HAP-1 (cell line): ENCODE results near the gene ATP9B.
A peak's percentile ranks its signal among the peaks of the same experiment; 100 is the strongest.

Experiments
- DNase-seq, 2 experiments: peaks; one replicate each; pipeline ENCODE4 v3.0.0-alpha.2; 2016 to 2020; ENCODE audit warnings: low spot score in 2 of 2
- H3K27me3 ChIP-seq: fragments of 250-450 bp; sonication (Bioruptor Pico); 2 replicates; pipeline ENCODE4 v1.5.1; 2020; ENCODE audit warnings: low read depth, mild to moderate bottlenecking, moderate library complexity
- H3K36me3 ChIP-seq: fragments of 250-450 bp; sonication (Bioruptor Pico); replicated peaks from 2 replicates; pipeline ENCODE4 v1.5.1; 2020; ENCODE audit warnings: mild to moderate bottlenecking
- H3K4me1 ChIP-seq: fragments of 250-450 bp; sonication (Bioruptor Pico); 2 replicates; pipeline ENCODE4 v1.5.1; 2020; ENCODE audit warnings: mild to moderate bottlenecking
- H3K4me3 ChIP-seq: fragments of 250-450 bp; sonication (Bioruptor Pico); 2 replicates; pipeline ENCODE4 v1.5.1; 2020; ENCODE audit warnings: mild to moderate bottlenecking, moderate library complexity
- H3K9me3 ChIP-seq: fragments of 250-450 bp; sonication (Bioruptor Pico); 2 replicates; pipeline ENCODE4 v1.5.1; 2020; ENCODE audit warnings: mild to moderate bottlenecking, moderate library complexity
- in situ Hi-C: fragments of 300-500 bp; cut with MboI; formaldehyde crosslinking; loops from 3 replicates; pipeline ENCODE4 v1.14.3; 2020; ENCODE audit warnings: low sequenced_read_pairs, inconsistent platforms, mixed read lengths

The ATP9B gene

GRCh38 chr18:79411614-79412526 lies 342.7 kb downstream of the ATP9B start:
- DNase-seq, result no peak
- in situ Hi-C loops, result no loop called here
- Histone ChIP-seq H3K27me3 (no peaks in the 10 kb centered on the region), H3K9me3 (no peaks in the 10 kb centered on the region), H3K4me1 (no peaks in the 10 kb centered on the region), H3K4me3 (no peak overlapping the region), H3K36me3 (peaks cover 10% of the 10 kb centered on the region; the same call in 1 of the 2 replicates)

- Histone ChIP-seq H3K9me3 (no peaks in the 10 kb centered on the region), H3K27me3 (no peaks in the 10 kb centered on the region), H3K4me3 (no peak overlapping the region), H3K36me3 (peaks cover 10% of the 10 kb centered on the region; the same call in 1 of the 2 replicates), H3K4me1 (no peaks in the 10 kb centered on the region)
- in situ Hi-C loops, result no loop called here
- DNase-seq, result no peak
These were observed 343.8 kb downstream of the ATP9B start for GRCh38 chr18:79413025-79413424.

- Histone ChIP-seq H3K36me3 (peaks cover 10% of the 10 kb centered on the region; the same call in 1 of the 2 replicates), H3K27me3 (no peaks in the 10 kb centered on the region), H3K4me3 (no peak overlapping the region), H3K9me3 (no peaks in the 10 kb centered on the region), H3K4me1 (no peaks in the 10 kb centered on the region)
- DNase-seq, result no peak
- in situ Hi-C loops, result no loop called here
These were observed 344.2 kb downstream of the ATP9B start for GRCh38 chr18:79413426-79413825.

GRCh38 chr18:79413901-79414300 lies 344.7 kb downstream of the ATP9B start:
- DNase-seq, result no peak
- in situ Hi-C loops, result no loop called here
- H3K36me3 ChIP-seq, result peaks cover 10% of the 10 kb centered on the region; the same call in 1 of the 2 replicates
- no peaks in the 10 kb centered on the region for H3K9me3 ChIP-seq
- no peaks in the 10 kb centered on the region for H3K4me1 ChIP-seq
- H3K27me3 ChIP-seq, result no peaks in the 10 kb centered on the region
- H3K4me3 ChIP-seq, result no peak overlapping the region

- H3K4me1 ChIP-seq, result no peaks in the 10 kb centered on the region
- no peak overlapping the region for H3K4me3 ChIP-seq
- no peaks in the 10 kb centered on the region for H3K27me3 ChIP-seq
- no peak for DNase-seq
- H3K36me3 ChIP-seq, result peaks cover 5% of the 10 kb centered on the region; the same call in 1 of the 2 replicates
- in situ Hi-C loops, result no loop called here
- no peaks in the 10 kb centered on the region for H3K9me3 ChIP-seq
These were observed 347.0 kb downstream of the ATP9B start for GRCh38 chr18:79416022-79416676.

- H3K36me3 ChIP-seq, result peaks cover 5% of the 10 kb centered on the region; the same call in 1 of the 2 replicates
- no peaks in the 10 kb centered on the region for H3K27me3 ChIP-seq
- in situ Hi-C loops, result no loop called here
These were observed 347.5 kb downstream of the ATP9B start for GRCh38 chr18:79416677-79417052.

GRCh38 chr18:79418236-79418635 lies 349.0 kb downstream of the ATP9B start:
- Histone ChIP-seq H3K4me1 (no peaks in the 10 kb centered on the region), H3K9me3 (no peaks in the 10 kb centered on the region), H3K27me3 (no peaks in the 10 kb centered on the region), H3K4me3 (no peak overlapping the region), H3K36me3 (peaks cover 5% of the 10 kb centered on the region; the same call in 1 of the 2 replicates)
- in situ Hi-C loops, result no loop called here
- no peak for DNase-seq

More at GRCh38 chr18:79416677-79417052, 347.5 kb downstream of the ATP9B start:
- H3K4me1 ChIP-seq, result no peaks in the 10 kb centered on the region
- no peak for DNase-seq
- H3K4me3 ChIP-seq, result no peak overlapping the region
- no peaks in the 10 kb centered on the region for H3K9me3 ChIP-seq

- Histone ChIP-seq H3K9me3 (no peaks in the 10 kb centered on the region), H3K4me1 (no peaks in the 10 kb centered on the region), H3K27me3 (no peaks in the 10 kb centered on the region), H3K36me3 (peaks cover 5% of the 10 kb centered on the region; the same call in 1 of the 2 replicates), H3K4me3 (no peak overlapping the region)
- no peak for DNase-seq
- in situ Hi-C loops, result no loop called here
These were observed 349.4 kb downstream of the ATP9B start for GRCh38 chr18:79418642-79419041.

- no peak overlapping the region for H3K4me3 ChIP-seq
- no peaks in the 10 kb centered on the region for H3K9me3 ChIP-seq
- DNase-seq, result peak in 1 of 2 experiments; percentile 44
- in situ Hi-C loops, result no loop called here
- H3K27me3 ChIP-seq, result no peaks in the 10 kb centered on the region
- H3K4me1 ChIP-seq, result no peaks in the 10 kb centered on the region
- no peaks in the 10 kb centered on the region for H3K36me3 ChIP-seq
These were observed 351.0 kb downstream of the ATP9B start for GRCh38 chr18:79420033-79420745.

- H3K36me3 ChIP-seq, result no peaks in the 10 kb centered on the region
- H3K4me3 ChIP-seq, result no peak overlapping the region
- no peak for DNase-seq
- no peaks in the 10 kb centered on the region for H3K27me3 ChIP-seq
- in situ Hi-C loops, result no loop called here
- no peaks in the 10 kb centered on the region for H3K4me1 ChIP-seq
- H3K9me3 ChIP-seq, result no peaks in the 10 kb centered on the region
These were observed 352.2 kb downstream of the ATP9B start for GRCh38 chr18:79421275-79421857.

GRCh38 chr18:79422022-79422782 lies 353.0 kb downstream of the ATP9B start:
- H3K4me1 ChIP-seq, result no peaks in the 10 kb centered on the region
- no peak for DNase-seq
- no peaks in the 10 kb centered on the region for H3K27me3 ChIP-seq
- no peaks in the 10 kb centered on the region for H3K36me3 ChIP-seq
- H3K9me3 ChIP-seq, result no peaks in the 10 kb centered on the region
- H3K4me3 ChIP-seq, result no peak overlapping the region
- in situ Hi-C loops, result no loop called here

- H3K4me3 ChIP-seq, result no peak overlapping the region
- no peaks in the 10 kb centered on the region for H3K27me3 ChIP-seq
- H3K4me1 ChIP-seq, result no peaks in the 10 kb centered on the region
- no peaks in the 10 kb centered on the region for H3K9me3 ChIP-seq
- in situ Hi-C loops, result no loop called here
- H3K36me3 ChIP-seq, result no peaks in the 10 kb centered on the region
- no peak for DNase-seq
These were observed 353.6 kb downstream of the ATP9B start for GRCh38 chr18:79422783-79423165.
